Lower lobe of right lung (tissue), 2 donors: ENCODE data around the gene CRYGS. TPM values are rescaled to one million over a fixed set of nuclear protein-coding genes. Genes with fewer than 3 reads are reported as not detected.

Source experiments
- ATAC-seq, 2 donors: fragments of 200-7000 bp; cut with Tn5 transposase; one replicate each; pipeline ENCODE4 v1.9.1; 2020 to 2022; ENCODE audit warnings: mild to moderate bottlenecking in 2 of 2, moderate library complexity in 2 of 2
- DNase-seq: peaks from one replicate; pipeline ENCODE4 v3.0.0-alpha.2; 2020
- H3K27ac ChIP-seq: fragments of 200-600 bp; one replicate; pipeline ENCODE4 v1.8.0; 2022
- H3K27me3 ChIP-seq: fragments of 200-600 bp; one replicate; pipeline ENCODE4 v1.8.0; 2022; ENCODE audit warnings: low read depth
- H3K36me3 ChIP-seq: fragments of 200-600 bp; one replicate; pipeline ENCODE4 v1.8.0; 2022; ENCODE audit warnings: mild to moderate bottlenecking
- H3K4me1 ChIP-seq: fragments of 200-600 bp; one replicate; pipeline ENCODE4 v1.8.0; 2022
- H3K4me3 ChIP-seq: fragments of 200-600 bp; one replicate; pipeline ENCODE4 v1.8.0; 2022; ENCODE audit warnings: mild to moderate bottlenecking
- H3K9me3 ChIP-seq: fragments of 200-600 bp; one replicate; pipeline ENCODE4 v1.8.0; 2022
- intact Hi-C: fragments of 100-400 bp; cut with DNase I; formaldehyde crosslinking; loops from one replicate; pipeline ENCODE4 v1.11.0; 2022
- total RNA-seq: library from RNA; stranded (reverse); fragmentation: NEBNext Ultra II Directional; extraction: Animal tissue kit (Norgen Biotek cat#: 25700); gene quantifications from one replicate; pipeline ENCODE4 v1.2.1, GENCODE V29; 2021
- TF ChIP-seq, protein P1 (sequence below): fragments of 200-600 bp; IDR thresholded peaks from one replicate; pipeline ENCODE4 v1.8.0; 2022; ENCODE audit warnings: antibody characterized with exemption, mild to moderate bottlenecking
- donor health status: DM: no; HTN: yes; CAD: no; lungs with severe emphysema.

The CRYGS gene
- total RNA-seq, 1 donor from 2014 or later: 4.0 TPM

GRCh38 chr3:186580785-186581184 lies 36.6 kb upstream of the CRYGS start:
- intact Hi-C loops: no loop called here
- TF ChIP-seq, protein P1, sequence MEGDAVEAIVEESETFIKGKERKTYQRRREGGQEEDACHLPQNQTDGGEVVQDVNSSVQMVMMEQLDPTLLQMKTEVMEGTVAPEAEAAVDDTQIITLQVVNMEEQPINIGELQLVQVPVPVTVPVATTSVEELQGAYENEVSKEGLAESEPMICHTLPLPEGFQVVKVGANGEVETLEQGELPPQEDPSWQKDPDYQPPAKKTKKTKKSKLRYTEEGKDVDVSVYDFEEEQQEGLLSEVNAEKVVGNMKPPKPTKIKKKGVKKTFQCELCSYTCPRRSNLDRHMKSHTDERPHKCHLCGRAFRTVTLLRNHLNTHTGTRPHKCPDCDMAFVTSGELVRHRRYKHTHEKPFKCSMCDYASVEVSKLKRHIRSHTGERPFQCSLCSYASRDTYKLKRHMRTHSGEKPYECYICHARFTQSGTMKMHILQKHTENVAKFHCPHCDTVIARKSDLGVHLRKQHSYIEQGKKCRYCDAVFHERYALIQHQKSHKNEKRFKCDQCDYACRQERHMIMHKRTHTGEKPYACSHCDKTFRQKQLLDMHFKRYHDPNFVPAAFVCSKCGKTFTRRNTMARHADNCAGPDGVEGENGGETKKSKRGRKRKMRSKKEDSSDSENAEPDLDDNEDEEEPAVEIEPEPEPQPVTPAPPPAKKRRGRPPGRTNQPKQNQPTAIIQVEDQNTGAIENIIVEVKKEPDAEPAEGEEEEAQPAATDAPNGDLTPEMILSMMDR: no peak
- no peaks in the 10 kb centered on the region for H3K27me3 ChIP-seq
- no peaks in the 10 kb centered on the region for H3K4me1 ChIP-seq
- ATAC-seq: no peak
- H3K36me3 ChIP-seq: peaks cover 99% of the 10 kb centered on the region
- H3K4me3 ChIP-seq: no peak overlapping the region
- H3K27ac ChIP-seq: no peak overlapping the region
- H3K9me3 ChIP-seq: no peaks in the 10 kb centered on the region
- no peak for DNase-seq

DNA sequence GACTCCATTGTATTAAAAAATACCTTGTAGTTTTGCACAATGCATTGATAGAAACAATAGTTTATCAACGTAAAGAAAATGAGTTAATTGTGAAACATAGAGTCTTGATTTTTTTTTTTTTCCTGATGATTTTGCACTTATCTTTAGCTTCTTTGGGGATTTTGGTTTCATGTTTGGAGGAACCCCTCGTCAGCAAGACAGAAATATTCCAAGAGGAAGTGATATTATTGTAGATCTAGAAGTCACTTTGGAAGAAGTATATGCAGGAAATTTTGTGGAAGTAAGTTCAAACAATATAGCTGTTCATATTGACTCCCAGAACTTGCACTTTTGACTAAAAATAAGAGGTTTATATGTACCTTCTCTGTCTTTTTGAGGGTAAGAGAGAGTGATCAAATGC lies 33.3 kb upstream of the CRYGS start:
- no peak for ATAC-seq
- H3K36me3 ChIP-seq: peaks cover 100% of the 10 kb centered on the region
- TF ChIP-seq, protein P1: no peak
- no peaks in the 10 kb centered on the region for H3K9me3 ChIP-seq
- no peak overlapping the region for H3K27ac ChIP-seq
- no peaks in the 10 kb centered on the region for H3K4me1 ChIP-seq
- no peak overlapping the region for H3K4me3 ChIP-seq
- H3K27me3 ChIP-seq: no peaks in the 10 kb centered on the region
- DNase-seq: no peak
- intact Hi-C loops: no loop called here

DNA sequence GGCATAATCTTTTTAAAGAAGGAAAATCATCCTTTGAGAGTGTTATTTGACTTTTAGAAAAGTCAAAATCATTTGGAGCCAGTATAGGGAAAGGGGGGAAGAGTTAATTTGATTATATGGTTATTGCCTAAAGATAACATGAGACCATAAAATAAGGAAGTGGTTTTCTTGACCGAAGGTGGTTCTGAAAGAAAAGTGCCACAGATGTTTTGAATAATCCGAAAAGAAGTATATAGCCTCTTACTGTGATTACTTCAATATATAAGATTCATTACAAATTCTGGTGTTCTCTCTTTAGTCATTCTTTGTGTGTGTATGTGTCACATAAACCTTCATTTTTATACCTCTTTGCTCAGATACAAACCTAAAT lies 27.4 kb upstream of the CRYGS start:
- no peak overlapping the region for H3K27ac ChIP-seq
- no peaks in the 10 kb centered on the region for H3K27me3 ChIP-seq
- TF ChIP-seq, protein P1: no peak
- ATAC-seq (no peak), DNase-seq (no peak)
- peak overlapping the region; percentile 90 for H3K4me3 ChIP-seq
- intact Hi-C loops: no loop called here
- peaks cover 29% of the 10 kb centered on the region for H3K4me1 ChIP-seq
- H3K9me3 ChIP-seq: no peaks in the 10 kb centered on the region
- H3K36me3 ChIP-seq: peaks cover 46% of the 10 kb centered on the region

DNA sequence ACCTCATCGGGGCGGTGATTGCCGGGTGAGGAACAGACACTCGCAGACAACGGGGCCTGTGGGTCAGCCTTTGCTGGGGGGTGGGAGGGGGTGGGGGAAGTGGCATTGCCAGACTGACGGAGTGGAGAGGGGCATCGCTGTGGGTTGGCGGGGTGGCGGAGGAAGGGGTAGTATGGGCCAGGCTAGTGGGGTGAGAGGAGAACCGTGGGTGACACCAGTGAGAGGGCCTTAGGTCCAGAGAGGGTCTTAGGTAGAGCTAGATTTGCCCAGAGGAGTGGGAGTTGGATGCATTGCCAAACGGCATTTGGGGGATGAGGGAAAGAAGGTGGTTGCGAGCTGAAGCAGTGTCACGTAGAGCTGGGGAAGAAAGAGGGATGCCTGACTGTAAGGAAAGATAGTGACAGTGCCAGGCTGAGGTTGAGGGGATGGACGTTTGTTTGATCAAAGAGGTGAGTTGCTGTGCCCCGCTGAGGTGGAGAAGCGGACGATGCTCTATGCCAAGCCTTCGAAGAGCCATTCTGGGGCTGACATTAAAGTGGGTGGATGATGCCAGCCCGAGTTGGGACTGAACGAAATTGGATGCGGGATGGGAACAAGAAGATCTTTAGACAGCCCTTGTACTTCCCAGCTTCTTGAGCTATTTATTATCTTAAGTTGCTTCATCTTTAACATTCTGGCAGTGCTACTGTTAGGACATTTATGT lies 26.9 kb upstream of the CRYGS start:
- Histone ChIP-seq H3K4me3 (peak overlapping the region; percentile 90), H3K36me3 (peaks cover 41% of the 10 kb centered on the region), H3K27me3 (no peaks in the 10 kb centered on the region), H3K4me1 (peaks cover 34% of the 10 kb centered on the region), H3K9me3 (no peaks in the 10 kb centered on the region), H3K27ac (peak overlapping the region; percentile 96)
- DNase-seq (no peak), ATAC-seq (no peak)
- intact Hi-C loops: no loop called here
- TF ChIP-seq, protein P1: no peak

- DNase-seq: peak; percentile 99
- H3K9me3 ChIP-seq: no peaks in the 10 kb centered on the region
- intact Hi-C loops: no loop called here
- no peaks in the 10 kb centered on the region for H3K27me3 ChIP-seq
- peak within 1 kb of the TSS; percentile 96 for H3K27ac ChIP-seq
- H3K36me3 ChIP-seq: peaks cover 33% of the 10 kb centered on the region
- peak; percentile 96 to 97 for ATAC-seq
- peak within 1 kb of the TSS; percentile 90 for H3K4me3 ChIP-seq
- peaks cover 39% of the 10 kb centered on the region for H3K4me1 ChIP-seq
- TF ChIP-seq, protein P1: no peak
These were observed 26.1 kb upstream of the CRYGS start, which contains the start of gene DNAJB11 for GRCh38 chr3:186570096-186570940. DNAJB11 (plus strand) TSS chr3:186570720; CDS start chr3:186570898, 178 bp downstream.
